Mammary epithelial cell (primary cell): ENCODE results near the gene URM1.
"Not testable (repeated sequence)": the region's sequence is repeated elsewhere in the genome, so short reads cannot be mapped to it uniquely, and the experiment has no call there.

Source experiments
- EZH2 ChIP-seq: IDR thresholded peaks from 2 replicates; pipeline ENCODE4 v1.6.1; 2012; ENCODE audit warnings: low read length, inconsistent platforms, borderline replicate concordance
- TF ChIP-seq, protein P1 (sequence below), 2 donors: IDR thresholded peaks in 1 of 2; conservative IDR thresholded peaks in 1 of 2; 2 replicates each; pipeline ENCODE4 v1.5.1; 2011 to 2012; ENCODE audit warnings: inconsistent platforms in 2 of 2, low read length in 2 of 2, mild to moderate bottlenecking in 2 of 2, control low read depth in 1 of 2, low read depth in 1 of 2; ENCODE audit not compliant: insufficient read depth in 1 of 2; ENCODE audit errors: extremely low read depth in 1 of 2

DNA sequence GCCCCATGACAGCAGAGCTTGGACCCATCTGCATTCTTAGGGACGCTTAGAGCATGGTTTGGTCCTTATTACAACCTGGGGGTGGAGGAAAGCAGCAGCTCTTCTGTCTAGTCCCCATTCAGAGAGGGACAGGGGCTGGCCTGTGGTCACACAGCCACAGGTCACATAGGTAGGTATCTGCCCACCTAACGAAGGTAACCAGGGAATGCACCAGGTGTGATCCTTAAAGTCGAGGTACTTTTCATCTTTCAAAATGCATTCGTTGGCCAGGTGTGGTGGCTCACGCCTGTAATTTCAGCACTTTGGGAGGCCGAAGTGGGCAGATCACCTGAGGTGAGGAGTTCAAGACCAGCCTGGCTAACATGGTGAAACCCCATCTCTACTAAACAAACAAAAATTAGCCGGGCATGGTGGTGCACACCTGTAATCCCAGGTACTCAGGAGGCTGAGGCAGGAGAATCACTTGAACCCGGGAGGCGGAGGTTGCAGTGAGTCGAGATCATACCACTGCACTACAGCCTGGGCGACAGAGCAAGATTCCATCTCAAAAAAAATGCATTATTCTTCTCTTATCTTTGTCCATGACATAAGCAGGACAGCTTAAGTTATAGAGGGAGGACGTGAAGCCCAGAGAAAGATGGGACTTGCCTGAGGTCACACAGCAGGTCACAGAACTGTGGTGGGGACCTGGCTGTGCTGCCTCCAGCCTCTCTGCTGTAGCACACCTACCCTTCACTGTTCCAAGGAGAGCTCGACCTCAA lies 51.0 kb downstream of the URM1 start:
- TF ChIP-seq EZH2: not testable (repeated sequence)
- TF ChIP-seq, protein P1, sequence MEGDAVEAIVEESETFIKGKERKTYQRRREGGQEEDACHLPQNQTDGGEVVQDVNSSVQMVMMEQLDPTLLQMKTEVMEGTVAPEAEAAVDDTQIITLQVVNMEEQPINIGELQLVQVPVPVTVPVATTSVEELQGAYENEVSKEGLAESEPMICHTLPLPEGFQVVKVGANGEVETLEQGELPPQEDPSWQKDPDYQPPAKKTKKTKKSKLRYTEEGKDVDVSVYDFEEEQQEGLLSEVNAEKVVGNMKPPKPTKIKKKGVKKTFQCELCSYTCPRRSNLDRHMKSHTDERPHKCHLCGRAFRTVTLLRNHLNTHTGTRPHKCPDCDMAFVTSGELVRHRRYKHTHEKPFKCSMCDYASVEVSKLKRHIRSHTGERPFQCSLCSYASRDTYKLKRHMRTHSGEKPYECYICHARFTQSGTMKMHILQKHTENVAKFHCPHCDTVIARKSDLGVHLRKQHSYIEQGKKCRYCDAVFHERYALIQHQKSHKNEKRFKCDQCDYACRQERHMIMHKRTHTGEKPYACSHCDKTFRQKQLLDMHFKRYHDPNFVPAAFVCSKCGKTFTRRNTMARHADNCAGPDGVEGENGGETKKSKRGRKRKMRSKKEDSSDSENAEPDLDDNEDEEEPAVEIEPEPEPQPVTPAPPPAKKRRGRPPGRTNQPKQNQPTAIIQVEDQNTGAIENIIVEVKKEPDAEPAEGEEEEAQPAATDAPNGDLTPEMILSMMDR (conservative IDR thresholded peaks at IDR 0.05 in 1 of 2, IDR thresholded peaks at IDR 0.05 in 1 of 2; ENCODE audit: extremely low read depth in 1 of 2, insufficient read depth in 1 of 2, low read depth in 1 of 2, low read length in 2 of 2): not testable (repeated sequence)
